ENCODE measurements around the gene RIC3. TPM values are rescaled to one million over a fixed set of nuclear protein-coding genes. Genes with fewer than 3 reads are reported as not detected.

RIC3 gene
- total RNA-seq, 4 donors from 2014 or later = 3.6 to 12.0 (median 8.2) TPM

DNA sequence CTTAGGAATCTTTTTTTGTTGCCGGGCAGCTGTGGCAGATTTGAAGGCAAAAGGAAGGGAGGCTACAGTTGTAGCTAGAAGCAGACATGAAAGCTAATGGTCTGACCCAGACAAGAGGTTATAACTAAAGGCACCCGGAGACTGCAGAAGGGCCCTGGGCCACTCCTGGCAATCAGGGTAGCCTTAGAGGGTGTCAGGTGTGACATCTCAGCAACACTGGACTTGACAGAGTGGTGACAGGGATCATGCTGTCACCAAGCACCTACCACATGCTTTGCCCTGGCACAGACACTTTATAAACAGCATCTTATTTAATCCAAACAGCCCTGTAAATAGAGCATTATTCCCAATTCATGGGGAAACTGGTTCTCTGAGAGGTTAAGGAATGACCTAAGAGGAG is 62.1 kb downstream of the RIC3 start:
- TF ChIP-seq, protein P1, sequence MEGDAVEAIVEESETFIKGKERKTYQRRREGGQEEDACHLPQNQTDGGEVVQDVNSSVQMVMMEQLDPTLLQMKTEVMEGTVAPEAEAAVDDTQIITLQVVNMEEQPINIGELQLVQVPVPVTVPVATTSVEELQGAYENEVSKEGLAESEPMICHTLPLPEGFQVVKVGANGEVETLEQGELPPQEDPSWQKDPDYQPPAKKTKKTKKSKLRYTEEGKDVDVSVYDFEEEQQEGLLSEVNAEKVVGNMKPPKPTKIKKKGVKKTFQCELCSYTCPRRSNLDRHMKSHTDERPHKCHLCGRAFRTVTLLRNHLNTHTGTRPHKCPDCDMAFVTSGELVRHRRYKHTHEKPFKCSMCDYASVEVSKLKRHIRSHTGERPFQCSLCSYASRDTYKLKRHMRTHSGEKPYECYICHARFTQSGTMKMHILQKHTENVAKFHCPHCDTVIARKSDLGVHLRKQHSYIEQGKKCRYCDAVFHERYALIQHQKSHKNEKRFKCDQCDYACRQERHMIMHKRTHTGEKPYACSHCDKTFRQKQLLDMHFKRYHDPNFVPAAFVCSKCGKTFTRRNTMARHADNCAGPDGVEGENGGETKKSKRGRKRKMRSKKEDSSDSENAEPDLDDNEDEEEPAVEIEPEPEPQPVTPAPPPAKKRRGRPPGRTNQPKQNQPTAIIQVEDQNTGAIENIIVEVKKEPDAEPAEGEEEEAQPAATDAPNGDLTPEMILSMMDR (IDR thresholded peaks at IDR 0.05) = no peak
- ATAC-seq (ENCODE audit: low FRiP score) (no peak), DNase-seq (ENCODE audit: low spot score) (no peak)

GRCh38 chr11:8105666-8106065 is 63.2 kb downstream of the RIC3 start:
- TF ChIP-seq, protein P1 (IDR thresholded peaks at IDR 0.05) = no peak
- ATAC-seq (ENCODE audit: low FRiP score) (no peak), DNase-seq (ENCODE audit: low spot score) (no peak)

- no peak for ATAC-seq (ENCODE audit: low FRiP score)
- TF ChIP-seq, protein P1 (IDR thresholded peaks at IDR 0.05) = no peak
- DNase-seq (ENCODE audit: low spot score) = no peak
Measured at GRCh38 chr11:8105133-8105532, 63.7 kb downstream of the RIC3 start.

DNA sequence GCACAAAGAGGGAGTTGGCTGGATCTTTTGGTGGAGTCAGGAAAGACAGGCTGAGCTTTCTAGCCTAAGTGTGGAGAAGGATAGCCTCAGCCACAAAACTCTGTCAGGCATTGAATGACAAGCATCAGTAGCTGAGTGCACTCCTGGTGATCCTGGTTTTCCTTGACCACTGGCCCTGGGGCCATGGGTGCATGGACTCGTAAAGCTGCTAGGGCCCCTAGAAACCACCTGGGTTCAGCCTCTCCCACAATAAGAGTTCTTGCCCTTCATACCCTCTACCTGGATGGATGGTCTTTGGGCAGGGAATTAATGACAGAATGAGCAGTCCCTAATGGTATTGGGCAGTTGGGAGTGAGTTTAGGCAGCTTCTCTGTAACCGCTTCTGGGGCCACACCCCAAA is 64.9 kb downstream of the RIC3 start:
- DNase-seq (ENCODE audit: low spot score) (no peak), ATAC-seq (ENCODE audit: low FRiP score) (no peak)
- TF ChIP-seq, protein P1 (IDR thresholded peaks at IDR 0.05) = no peak

DNA sequence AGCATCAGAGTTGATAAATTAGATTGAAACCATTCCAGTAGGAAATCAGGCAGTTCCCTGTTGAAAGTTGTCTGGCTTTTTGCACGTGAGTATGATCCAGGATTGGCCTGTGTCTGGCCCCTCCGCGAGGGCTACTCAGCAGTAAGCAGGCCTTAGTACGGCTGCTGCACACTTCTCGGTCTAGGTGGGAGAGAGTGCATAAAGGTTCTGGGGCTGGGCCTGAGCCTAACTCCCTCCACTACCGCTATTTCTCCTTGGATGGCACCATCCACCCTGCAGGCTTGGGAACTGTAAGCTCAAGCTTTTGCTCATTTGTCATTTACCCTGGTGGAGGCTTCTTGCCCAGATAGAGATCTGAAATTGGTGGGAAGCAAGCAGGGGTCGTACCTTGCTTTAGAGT is 65.9 kb downstream of the RIC3 start:
- ATAC-seq (ENCODE audit: low FRiP score) (no peak), DNase-seq (ENCODE audit: low spot score) (no peak)
- TF ChIP-seq, protein P1 (IDR thresholded peaks at IDR 0.05) = no peak

DNA sequence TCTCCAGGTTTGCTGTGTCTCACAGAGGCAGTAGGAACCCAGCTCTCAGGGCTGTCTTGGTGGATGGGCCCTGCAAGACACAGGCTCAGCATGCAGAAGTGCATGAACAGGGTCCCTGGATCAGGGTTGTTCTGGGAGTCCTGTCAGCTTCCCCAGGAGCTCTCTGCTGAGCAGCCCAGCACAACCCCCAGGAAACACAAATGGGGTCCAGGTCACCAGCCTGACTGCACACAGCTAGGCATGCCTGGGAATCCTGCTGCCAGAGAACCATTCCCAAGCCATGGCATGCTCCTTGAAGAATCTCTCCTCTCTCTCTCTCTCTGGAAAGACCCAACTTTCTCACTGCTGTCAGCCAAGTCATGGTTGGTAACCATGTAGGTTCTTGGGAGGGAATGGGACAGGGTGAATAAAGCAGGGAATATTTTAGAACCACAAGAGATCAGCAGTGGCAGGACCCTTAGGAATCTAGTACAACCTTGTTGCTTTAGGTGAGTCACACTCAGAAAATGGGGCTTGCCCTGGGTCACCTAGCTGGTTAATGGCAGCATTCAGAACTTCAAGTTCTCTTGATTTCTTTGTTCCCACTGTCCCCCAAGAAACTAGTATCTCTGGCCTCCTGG is 66.4 kb downstream of the RIC3 start:
- DNase-seq (ENCODE audit: low spot score) (no peak), ATAC-seq (ENCODE audit: low FRiP score) (no peak)
- TF ChIP-seq, protein P1 (IDR thresholded peaks at IDR 0.05) = no peak

- ATAC-seq (ENCODE audit: low FRiP score) (no peak), DNase-seq (ENCODE audit: low spot score) (no peak)
- TF ChIP-seq, protein P1 (IDR thresholded peaks at IDR 0.05) = no peak
Measured at GRCh38 chr11:8101421-8101820, 67.4 kb downstream of the RIC3 start.
